SH-SY5Y (cell line): ENCODE data around the gene SLAMF8.

Experiments
- GATA2 ChIP-seq: IDR thresholded peaks from 2 replicates; pipeline ENCODE4 v1.6.1; 2011; ENCODE audit warnings: mild to moderate bottlenecking, low read depth, low read length
- GATA3 ChIP-seq: IDR thresholded peaks from 2 replicates; pipeline ENCODE4 v1.6.1; 2011; ENCODE audit warnings: low read depth, mild to moderate bottlenecking, low read length, moderate library complexity

SLAMF8 gene

GRCh38 chr1:159826441-159827101 lies at the start of gene SLAMF8:
Gene SLAMF8 (plus strand): TSS chr1:159826873. CDS start chr1:159826899, 26 bp downstream.
- no peak for TF ChIP-seq GATA2
- no peak for TF ChIP-seq GATA3

- TF ChIP-seq GATA2 = no peak
- no peak for TF ChIP-seq GATA3
Observed at GRCh38 chr1:159778266-159778665, 48.4 kb upstream of the SLAMF8 start.

GRCh38 chr1:159779403-159779851 lies 47.2 kb upstream of the SLAMF8 start:
- TF ChIP-seq GATA3 (no peak), GATA2 (no peak)

- TF ChIP-seq GATA3 = no peak
- TF ChIP-seq GATA2 = no peak
Observed at GRCh38 chr1:159780583-159781582, 45.8 kb upstream of the SLAMF8 start, which contains the start of gene DUSP23. Gene DUSP23 (plus strand): TSS chr1:159780962. CDS start chr1:159781101, 139 bp downstream.

GRCh38 chr1:159781992-159782391 lies 44.7 kb upstream of the SLAMF8 start:
- TF ChIP-seq GATA2 = no peak
- no peak for TF ChIP-seq GATA3

- TF ChIP-seq GATA2 = no peak
- TF ChIP-seq GATA3 = no peak
Observed at GRCh38 chr1:159783724-159784123, 42.9 kb upstream of the SLAMF8 start.

GRCh38 chr1:159786465-159786864 lies 40.2 kb upstream of the SLAMF8 start:
- TF ChIP-seq GATA2 (peak; percentile 81), GATA3 (peak; percentile 58)

- TF ChIP-seq GATA2 (no peak), GATA3 (no peak)
Observed at GRCh38 chr1:159786966-159787365, 39.7 kb upstream of the SLAMF8 start.

- TF ChIP-seq GATA3 (no peak), GATA2 (no peak)
Observed at GRCh38 chr1:159790237-159790917, 36.3 kb upstream of the SLAMF8 start.

- no peak for TF ChIP-seq GATA2
- no peak for TF ChIP-seq GATA3
Observed at GRCh38 chr1:159791031-159791430, 35.6 kb upstream of the SLAMF8 start.

- TF ChIP-seq GATA2 (no peak), GATA3 (no peak)
Observed at GRCh38 chr1:159791461-159791860, 35.2 kb upstream of the SLAMF8 start.

GRCh38 chr1:159795534-159795933 lies 31.1 kb upstream of the SLAMF8 start:
- TF ChIP-seq GATA3 = no peak
- no peak for TF ChIP-seq GATA2

GRCh38 chr1:159798893-159799292 lies 27.8 kb upstream of the SLAMF8 start:
- TF ChIP-seq GATA3 (no peak), GATA2 (no peak)

GRCh38 chr1:159799446-159799985 lies 27.2 kb upstream of the SLAMF8 start:
- TF ChIP-seq GATA2 (no peak), GATA3 (no peak)

- no peak for TF ChIP-seq GATA2
- TF ChIP-seq GATA3 = no peak
Observed at GRCh38 chr1:159800177-159800930, 26.3 kb upstream of the SLAMF8 start.
